GM18868 (cell line): ENCODE results near the gene FAM50A.
"Not testable (repeated sequence)": the region's sequence is repeated elsewhere in the genome, so short reads cannot be mapped to it uniquely, and the experiment has no call there.

ENCODE experiments used
- ATAC-seq: cut with Tn5 transposase; IDR thresholded peaks from one replicate; pipeline ENCODE4 v1.9.1; 2021; ENCODE audit warnings: mild to moderate bottlenecking, moderate library complexity; ENCODE audit not compliant: unreplicated experiment

FAM50A gene

DNA sequence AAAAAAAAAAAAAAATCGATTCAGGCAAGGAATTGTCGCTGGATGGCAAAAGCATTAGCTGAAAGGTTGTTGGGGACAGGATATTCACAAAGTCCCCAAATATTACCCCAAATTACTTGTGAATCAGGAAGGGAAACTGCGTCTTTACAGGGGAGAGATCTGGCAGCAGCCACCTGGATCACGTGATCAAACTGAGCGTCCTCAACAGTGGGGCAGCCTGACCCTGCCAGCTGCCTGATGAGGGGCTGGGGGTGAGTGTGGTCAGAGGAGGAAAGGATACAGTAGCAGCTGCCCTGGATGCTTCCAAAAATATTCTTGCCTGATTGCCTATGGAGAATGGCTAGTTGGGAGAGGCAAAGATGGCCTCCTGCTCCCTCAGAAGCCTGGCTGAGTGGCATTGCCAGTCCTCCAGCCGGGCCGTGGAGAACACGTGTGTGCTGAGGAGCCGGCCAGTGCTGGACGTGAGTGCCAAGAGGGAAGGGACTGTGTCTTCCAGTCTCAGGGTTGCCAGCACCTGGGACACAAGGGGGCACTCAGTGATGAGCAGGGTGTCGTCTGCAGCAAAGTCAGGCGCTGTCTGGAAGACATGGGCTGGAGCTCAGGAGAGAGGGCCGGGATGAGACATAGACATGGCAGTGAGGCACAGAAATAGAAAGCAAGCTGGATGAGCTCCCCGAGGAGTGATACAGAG lies 38.1 kb downstream of the FAM50A start:
- ATAC-seq: no peak

DNA sequence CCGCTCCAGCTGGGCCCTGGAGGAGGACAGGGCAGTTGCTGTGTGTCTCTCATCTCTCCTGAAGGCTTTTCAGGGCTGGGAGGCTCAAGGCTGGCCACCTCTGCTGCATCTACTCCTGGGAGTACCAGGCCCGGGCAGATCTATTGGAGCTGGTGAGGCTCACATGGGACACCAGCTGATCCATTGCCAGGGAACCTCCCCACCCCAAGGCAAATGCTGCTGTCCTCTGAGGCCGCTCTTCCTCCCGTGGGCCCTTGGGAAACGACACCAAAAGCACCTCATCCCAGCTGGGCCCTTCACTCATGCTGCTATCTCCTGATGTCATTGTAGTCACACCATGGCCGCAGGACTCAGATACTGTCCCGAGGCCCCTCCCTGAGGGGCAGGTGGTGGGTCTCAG lies 38.8 kb downstream of the FAM50A start:
- no peak for ATAC-seq

DNA sequence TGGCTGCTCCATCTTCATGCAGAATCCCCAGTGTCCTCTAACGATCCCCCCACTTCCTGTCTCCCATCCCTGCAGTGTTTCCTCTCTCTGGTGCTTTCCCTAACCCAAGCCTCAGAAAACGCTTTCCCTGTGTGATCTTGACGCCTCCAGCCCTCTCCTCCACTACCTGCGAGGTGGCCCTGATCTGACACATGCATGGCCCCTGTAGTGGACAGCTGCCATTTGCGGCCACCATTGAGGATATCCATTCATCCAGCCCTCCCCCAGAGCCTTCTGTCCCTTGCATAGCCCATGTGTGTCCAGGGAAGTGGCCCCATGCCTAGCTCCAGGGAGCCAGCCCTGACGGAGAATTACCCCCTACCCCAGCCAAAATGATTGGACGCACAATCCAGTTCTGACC lies 39.4 kb downstream of the FAM50A start:
- ATAC-seq: no peak

DNA sequence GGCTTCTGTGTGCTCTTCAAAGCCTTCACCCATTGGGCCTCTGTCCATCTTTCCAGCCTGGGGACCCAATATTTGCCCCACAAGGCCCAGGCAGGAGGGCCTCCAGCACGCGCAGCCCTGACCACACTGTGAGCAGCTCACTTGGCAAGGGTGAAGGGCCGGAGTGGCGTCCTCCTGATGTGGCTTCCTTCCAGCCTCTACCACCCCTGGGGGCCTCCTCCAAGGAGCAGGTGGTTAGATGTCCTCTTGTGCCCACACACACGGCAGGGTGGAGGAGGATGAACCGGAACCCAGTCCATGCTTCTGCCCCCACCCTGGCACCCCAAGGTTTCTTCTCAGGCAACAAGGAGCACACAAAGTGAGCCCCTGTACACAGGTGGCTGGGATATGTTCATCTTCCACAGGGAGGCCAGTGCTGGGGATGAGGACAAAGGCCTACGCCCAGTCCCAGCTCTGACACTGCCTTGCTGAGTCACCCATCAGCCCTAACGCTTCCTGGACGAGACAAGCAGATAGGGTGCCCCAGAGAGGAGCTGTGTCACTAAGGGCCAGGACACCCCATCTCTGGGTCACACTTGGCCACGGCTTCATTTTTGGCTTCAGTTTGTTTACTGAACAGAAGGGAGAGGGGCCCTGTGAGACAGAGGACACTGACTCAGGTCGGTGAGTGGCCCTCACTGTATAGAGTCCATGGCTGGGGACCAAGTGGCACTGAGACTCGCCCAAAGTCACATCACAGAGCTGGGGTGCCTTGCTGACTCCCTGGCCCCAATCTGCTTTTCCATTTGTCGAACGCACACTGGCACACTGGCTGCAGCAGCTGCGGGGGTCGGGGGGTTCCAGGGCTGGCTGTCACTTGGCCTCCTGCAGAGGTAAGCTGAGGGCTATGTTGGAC lies 40.6 kb downstream of the FAM50A start:
- ATAC-seq: no peak

DNA sequence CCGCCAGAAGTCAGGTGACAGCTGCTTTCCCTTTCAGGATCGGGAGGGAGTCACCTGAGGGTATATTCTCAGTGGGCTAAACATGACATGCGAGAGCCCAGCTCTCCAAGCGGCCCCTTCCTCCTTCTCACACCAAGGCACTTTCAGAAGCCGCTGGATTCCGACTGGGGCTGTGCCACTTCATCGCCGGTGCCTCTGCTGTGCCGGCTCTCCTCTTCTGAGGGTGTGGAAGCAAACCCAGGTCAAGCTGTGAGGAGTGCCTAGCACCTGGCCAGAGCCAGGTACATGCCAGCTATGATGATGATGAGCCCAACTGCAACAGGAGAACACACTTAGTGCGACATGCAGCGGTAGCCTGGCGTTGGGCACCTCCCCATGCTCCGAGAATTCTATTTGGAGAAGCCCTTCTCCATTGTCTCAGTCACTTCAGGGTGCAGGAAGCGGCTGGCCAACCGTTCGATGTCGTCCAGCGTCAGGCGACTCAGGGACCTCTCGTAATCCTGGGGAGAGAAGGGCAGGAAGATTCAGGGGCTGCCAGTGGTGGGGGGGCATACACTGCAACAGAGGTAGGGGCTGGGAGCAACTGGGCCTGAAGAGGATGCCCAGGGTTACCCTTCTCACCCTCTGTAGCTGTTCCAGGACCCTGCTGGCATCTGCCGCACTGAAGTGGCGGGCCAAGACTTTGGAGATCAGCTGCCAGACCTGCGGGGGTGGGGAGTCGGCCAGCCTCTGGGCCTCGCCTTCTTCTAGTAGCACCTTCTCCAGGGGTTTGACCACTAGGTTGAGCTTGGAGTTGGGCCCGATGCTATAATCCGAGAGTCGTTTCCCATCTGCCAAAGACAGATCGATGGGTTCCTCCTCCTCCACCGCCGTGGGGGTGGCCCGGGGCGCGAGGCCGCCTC lies 41.5 kb downstream of the FAM50A start:
- no peak for ATAC-seq

DNA sequence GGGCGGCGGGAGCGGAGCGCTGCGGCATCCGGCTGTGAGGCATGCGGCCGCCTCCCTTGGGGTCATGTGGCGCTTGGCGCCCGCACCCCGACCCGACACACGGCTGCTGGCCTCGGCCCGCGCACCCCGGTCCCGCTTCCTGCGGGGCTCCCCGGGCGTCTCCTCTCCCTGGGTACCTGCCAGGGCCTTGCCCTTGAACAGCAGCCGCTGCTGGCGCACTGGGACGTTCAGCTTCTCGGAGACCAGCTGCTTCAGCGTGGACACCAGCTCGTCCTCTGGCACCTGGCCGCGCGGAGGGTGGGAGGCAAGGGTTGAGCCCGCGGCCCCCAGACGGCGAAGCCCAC lies 42.1 kb downstream of the FAM50A start:
- ATAC-seq: no peak

DNA sequence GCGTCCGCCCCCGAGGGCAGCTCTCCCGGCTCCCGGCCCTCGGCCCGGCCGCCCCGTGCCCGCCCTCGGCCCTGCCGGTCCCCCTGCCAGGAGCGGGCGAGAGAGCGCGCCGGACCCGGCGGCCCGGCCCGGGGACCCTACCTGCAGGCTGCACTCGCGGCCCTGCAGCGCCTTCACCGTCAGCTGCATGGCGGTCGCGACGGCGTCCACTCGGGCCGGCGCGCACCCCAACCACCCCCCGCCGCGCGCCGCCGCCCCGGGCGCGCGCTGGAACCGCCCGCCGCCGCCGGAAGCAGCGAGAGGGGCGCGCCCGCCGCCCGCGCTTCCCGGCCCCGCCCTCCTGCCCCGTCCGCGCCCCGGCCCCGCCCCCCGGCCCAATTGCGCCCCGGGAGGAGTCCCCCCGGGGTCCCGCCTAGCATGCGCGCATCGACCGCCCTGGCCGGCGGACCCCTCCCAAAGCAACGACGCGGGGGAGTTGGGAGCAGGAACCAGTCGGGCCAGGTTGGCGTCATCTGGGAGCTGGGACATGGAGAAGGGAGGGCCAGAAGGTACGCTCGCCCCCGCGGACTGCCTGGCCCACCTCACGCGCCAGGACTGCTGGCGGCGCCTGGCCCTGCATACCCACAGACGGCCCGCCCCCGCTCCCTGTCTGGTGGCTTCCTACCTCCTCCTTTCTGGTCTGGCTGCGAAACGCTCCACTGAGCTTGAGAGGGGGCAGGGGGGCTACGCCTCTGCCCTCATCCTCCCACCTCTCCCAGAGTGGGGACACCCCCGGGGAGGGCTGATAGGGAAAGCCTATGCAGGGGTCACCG lies 42.7 kb downstream of the FAM50A start, which contains the start of gene UBL4A:
Gene UBL4A (minus strand): TSS at position 220 of the 812 bp plus-strand sequence. CDS start 31 bp downstream, at position 189.
- ATAC-seq: peak; percentile 29

DNA sequence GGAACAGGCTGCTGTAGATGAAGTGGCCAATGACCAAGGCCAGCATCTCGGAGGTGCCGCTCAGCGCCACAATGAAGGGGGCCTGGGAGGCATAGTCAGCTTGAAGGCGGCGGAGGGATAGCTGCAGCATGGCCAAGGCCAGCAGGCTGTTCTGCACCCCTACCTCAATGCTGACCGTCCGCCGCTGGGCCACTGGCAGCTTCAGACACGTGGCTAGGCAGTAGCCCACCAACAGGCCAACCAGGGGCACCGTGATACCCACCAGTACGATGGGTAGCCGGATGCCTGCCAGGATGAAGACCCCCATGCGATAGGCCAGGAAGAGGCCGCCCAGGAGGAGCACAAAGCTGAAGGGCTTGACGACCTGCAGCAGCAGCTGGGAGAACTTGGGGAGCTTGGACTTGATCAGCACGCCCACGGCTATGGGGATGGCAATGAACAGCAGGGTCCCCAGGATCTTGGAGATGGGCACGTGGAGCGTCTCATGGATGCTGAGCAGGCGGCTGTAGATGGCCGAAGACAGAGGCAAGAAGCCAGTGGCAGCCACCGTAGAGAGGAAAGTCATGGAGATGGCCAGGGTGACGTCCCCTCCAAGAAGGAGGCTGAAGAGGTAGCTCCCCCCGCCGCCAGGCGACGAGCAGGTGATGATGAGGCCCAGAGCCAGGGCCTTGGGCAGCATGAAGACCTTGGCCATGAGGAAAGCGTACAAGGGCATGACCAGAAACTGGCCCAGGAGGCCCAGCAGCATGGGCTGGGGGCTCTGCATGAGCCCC lies 43.8 kb downstream of the FAM50A start:
- ATAC-seq: no peak

DNA sequence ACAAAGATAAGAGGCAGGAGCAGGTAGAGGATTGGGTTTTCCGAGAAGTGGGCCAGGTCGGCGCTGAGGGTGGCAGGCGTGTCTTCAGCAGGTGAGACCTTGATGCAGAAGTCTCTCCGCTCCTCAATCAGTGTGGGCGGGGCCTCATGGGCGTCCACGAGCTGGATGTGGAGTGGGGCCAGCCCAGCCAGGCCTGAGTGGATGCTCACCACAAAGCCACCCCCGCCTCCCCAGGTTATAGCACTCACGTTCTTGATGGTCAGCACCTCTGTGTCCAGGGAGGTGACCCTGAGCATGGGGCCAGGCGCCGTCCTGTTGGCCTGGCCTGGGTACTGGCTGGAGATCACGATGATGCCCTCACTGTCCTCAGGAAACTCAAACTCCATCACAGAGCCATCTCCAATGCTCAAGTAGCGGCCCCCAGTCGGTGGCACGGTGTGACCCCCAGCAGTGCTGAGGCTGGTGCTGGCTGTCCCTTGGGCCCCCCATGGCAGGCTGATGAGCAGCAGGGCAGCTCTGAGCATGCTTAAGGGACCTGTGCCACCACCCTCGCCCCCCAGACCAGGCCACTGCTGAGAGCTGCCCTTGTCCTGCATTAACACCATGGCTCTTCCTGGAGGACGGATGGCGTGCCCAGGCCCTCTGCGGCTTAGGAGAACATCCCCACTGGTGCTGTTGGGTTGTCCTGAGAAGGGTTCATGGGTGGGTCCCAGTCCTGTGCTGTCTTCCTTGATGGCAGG lies 44.6 kb downstream of the FAM50A start:
- ATAC-seq: no peak

DNA sequence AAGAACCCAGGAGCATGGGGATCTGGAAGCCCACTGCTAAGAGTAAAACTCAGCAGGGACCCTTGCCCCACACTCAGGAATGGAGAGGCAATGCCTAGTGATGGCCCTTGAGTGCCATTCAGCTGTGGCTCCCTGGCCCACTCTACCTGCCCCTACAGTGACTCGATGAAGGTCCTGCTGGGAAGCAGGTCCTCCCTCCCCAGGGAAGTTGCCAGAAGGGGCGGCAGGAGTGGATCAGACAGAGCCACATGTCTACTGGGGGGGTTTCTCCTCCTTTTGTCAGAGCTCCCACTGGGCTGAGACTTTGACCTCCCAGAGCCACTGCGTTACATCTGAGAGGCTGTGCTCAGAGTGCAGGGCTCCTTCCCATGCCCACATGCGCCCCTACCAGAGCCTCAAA lies 45.2 kb downstream of the FAM50A start:
- no peak for ATAC-seq

DNA sequence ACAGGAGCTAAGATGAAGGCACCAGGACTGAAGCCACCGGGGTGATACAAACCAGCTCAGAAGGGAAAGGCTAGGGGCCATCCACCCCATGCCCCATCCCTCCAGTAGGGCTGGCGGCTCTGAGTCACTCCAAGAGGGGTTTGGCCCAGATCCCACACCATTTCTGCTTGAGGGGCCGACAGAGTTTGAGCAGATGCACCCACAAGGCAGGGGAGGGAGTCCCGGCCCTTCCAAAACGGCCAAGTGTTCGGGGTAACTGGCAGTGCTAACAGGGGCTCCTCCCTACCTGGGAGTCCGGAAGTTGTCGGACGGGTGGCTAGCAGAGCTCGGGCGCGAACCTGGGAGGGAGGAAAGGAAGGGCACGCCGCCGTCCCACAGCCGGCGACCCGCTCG lies 46.1 kb downstream of the FAM50A start:
- ATAC-seq: peak; percentile 13

DNA sequence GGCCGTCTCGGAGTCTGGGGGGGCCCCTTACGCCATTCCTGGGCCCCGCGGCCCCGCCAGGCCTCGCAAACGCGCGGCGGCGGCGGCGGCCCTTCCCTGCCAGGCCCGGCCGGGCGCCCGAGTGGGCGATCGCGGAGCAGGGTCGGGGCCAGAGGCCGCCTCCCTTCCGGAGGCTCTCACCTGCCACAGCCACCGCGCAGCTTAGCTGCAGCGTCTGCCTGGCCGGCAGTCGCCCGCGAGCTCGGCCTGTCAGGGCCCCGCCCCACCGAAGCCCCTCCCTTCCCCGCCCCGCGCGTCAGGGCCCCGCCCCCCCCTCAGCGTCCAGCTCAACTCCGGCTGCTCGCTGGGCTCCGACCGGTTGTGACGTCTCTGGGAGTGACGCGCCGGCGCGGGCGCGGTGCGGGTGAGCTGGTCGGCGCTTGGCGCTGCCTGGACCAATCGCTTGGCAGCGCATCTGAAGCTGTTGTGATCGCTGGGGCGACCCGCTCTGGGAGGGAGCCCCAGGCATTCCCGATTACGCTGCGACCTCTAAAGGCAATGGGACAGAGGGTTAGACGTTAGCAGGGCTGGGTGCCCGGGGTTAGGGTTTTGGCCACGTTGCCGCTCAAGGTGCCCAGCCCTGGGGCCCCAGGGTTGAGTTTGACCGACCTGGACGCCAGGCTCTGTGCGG lies 46.6 kb downstream of the FAM50A start, which contains the start of gene SLC10A3:
Gene SLC10A3 (minus strand): TSS at position 216 of the 670 bp plus-strand sequence. CDS start 1,689 bp downstream, outside the sequence.
- ATAC-seq: peak; percentile 90

DNA sequence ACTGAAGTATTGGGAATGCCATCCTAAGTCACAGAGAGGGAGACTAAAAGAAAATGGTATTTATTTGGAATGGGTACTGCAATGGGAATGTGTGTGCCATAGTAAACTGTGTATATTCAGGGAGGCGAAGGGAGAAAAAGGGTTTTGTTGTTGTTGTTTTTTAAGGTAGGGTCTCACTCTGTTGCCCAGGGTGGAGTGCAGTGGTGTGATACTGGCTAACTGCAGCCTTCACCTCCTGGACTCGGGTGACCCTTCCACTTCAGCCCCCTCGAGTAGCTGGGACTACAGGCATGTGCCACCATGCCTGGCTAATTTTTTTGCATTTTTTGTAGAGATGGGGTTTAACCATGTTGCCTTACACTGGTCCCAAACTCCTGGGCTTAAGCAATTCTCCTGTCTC lies 50.8 kb downstream of the FAM50A start:
- ATAC-seq: no peak

DNA sequence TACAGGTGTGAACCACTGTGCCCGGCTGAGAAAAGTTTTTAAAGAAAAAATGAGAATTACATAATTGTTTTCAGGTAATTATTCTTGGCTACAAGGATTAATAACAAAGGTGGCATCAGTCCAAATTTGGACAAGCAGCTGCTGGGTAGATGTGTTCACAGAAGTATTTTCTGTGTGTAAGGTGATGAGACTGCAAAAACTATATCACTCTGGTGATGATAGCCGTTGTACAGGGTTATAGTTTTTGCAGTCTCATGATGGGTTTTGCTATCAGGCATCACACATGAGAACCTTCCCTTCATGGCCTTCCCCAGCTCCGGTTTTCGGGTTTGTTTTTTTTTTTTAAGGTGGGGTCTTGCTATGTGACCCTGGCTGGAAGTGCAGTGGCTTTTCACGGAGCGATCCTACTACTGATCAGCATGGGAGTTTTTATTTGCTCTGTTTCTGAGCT lies 51.6 kb downstream of the FAM50A start:
- ATAC-seq: no peak

DNA sequence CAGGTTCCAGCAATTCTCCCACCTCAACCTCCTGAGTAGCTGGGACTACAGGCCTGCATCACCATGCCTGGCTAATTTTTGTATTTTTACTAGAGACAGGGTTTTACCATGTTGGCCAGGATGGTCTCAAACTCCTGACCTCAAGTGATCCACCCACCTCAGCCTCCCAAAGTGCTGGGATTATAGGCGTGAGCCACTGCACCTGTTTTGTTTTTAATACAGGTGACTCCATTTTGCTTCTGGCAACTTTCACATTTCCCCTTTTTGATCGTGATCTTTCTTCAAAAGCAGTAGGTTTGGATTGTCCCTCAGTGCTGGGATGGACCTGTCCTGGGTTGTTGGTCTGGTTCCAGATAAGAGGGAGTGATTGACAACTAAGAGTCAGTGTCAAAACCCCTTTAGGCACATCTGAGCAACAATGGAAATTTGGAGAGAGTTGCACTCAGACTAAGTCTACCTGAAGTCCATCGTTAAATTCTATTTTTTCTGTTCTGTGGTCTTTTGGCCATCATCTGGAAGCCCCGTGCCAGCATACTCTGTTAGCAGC lies 52.7 kb downstream of the FAM50A start:
- ATAC-seq: not testable (repeated sequence)
